Neural progenitor cell (in vitro differentiated cells): ENCODE data around the gene PCDHA3. TPM values are rescaled to one million over a fixed set of nuclear protein-coding genes. Genes with fewer than 3 reads are reported as not detected.

ENCODE experiments used
- total RNA-seq: library from RNA; depleted of rRNA; stranded (reverse); fragments of >200 nt; gene quantifications from 2 replicates; pipeline ENCODE4 v1.2.3, GENCODE V29; 2015; ENCODE audit warnings: low replicate concordance

PCDHA3 gene
- total RNA-seq, 1 donor from 2014 or later, result 4.0 TPM

Other genes with a start within 250 kb of the PCDHA3 start
- 16.9 and 26.9 TPM in 2 replicates for gene SRA1, start 243.6 kb upstream of the PCDHA3 start, total RNA-seq
- gene APBB3, start 236.5 kb upstream of the PCDHA3 start, total RNA-seq, result 20.7 and 23.6 TPM in 2 replicates
- gene SLC35A4, start 236.2 kb upstream of the PCDHA3 start, total RNA-seq, result 20.7 and 26.7 TPM in 2 replicates
- gene CD14, start 167.9 kb upstream of the PCDHA3 start, total RNA-seq, result not detected in 2 replicates
- 17.8 and 106 TPM in 2 replicates for gene TMCO6, start 161.6 kb upstream of the PCDHA3 start, total RNA-seq
- 53.8 and 59.4 TPM in 2 replicates for gene NDUFA2, start 153.4 kb upstream of the PCDHA3 start, total RNA-seq
- 97.0 and 131 TPM in 2 replicates for gene IK, start 153.2 kb upstream of the PCDHA3 start, total RNA-seq
- gene WDR55, start 136.2 kb upstream of the PCDHA3 start, total RNA-seq, result 6.9 and 15.1 TPM in 2 replicates
- 0.37 and 1.1 TPM in 2 replicates for gene DND1, start 127.5 kb upstream of the PCDHA3 start, total RNA-seq
- 44.9 and 45.7 TPM in 2 replicates for gene HARS1, start 109.7 kb upstream of the PCDHA3 start, total RNA-seq
- gene HARS2, start 109.6 kb upstream of the PCDHA3 start, total RNA-seq, result 30.6 and 34.1 TPM in 2 replicates
- 62.2 and 71.5 TPM in 2 replicates for gene ZMAT2, start 100.6 kb upstream of the PCDHA3 start, total RNA-seq
- gene PCDHA1, start 14.9 kb upstream of the PCDHA3 start, total RNA-seq, result 0.19 and 0.24 TPM in 2 replicates
- gene PCDHA2, start 6.2 kb upstream of the PCDHA3 start, total RNA-seq, result 3.7 and 5.9 TPM in 2 replicates
- 9.7 and 13.7 TPM in 2 replicates for gene PCDHA4, start 6.0 kb downstream of the PCDHA3 start, total RNA-seq
- gene PCDHA5, start 20.6 kb downstream of the PCDHA3 start, total RNA-seq, result 2.4 and 2.7 TPM in 2 replicates
- gene PCDHA6, start 26.9 kb downstream of the PCDHA3 start, total RNA-seq, result 2.0 and 2.8 TPM in 2 replicates
- gene PCDHA7, start 33.2 kb downstream of the PCDHA3 start, total RNA-seq, result 0.36 and 2.7 TPM in 2 replicates
- gene PCDHA8, start 40.1 kb downstream of the PCDHA3 start, total RNA-seq, result 0.90 and 1.6 TPM in 2 replicates
- 2.0 TPM in 2 replicates for gene PCDHA9, start 47.3 kb downstream of the PCDHA3 start, total RNA-seq
- 8.0 and 11.7 TPM in 2 replicates for gene PCDHA10, start 54.8 kb downstream of the PCDHA3 start, total RNA-seq
- gene PCDHA11, start 67.9 kb downstream of the PCDHA3 start, total RNA-seq, result 5.4 and 6.3 TPM in 2 replicates
- 3.4 and 5.9 TPM in 2 replicates for gene PCDHA12, start 74.3 kb downstream of the PCDHA3 start, total RNA-seq
- 1.9 and 2.3 TPM in 2 replicates for gene PCDHA13, start 81.1 kb downstream of the PCDHA3 start, total RNA-seq
- gene PCDHAC1, start 125.2 kb downstream of the PCDHA3 start, total RNA-seq, result 2.9 and 5.9 TPM in 2 replicates
- 1.9 and 2.5 TPM in 2 replicates for gene PCDHAC2, start 165.4 kb downstream of the PCDHA3 start, total RNA-seq